ENCODE measurements around the gene PNKD.

The PNKD gene

GRCh38 chr2:218273908-218274249, 3.6 kb downstream of the PNKD start:
- no peak for FAIRE-seq

- FAIRE-seq = no peak
These were observed 4.3 kb downstream of the PNKD start for GRCh38 chr2:218274586-218274985.

- FAIRE-seq = no peak
These were observed 5.2 kb downstream of the PNKD start for GRCh38 chr2:218275371-218276072.

- FAIRE-seq = no peak
These were observed 6.9 kb downstream of the PNKD start for GRCh38 chr2:218276986-218277755.

GRCh38 chr2:218277921-218278320, 7.6 kb downstream of the PNKD start:
- FAIRE-seq = no peak

GRCh38 chr2:218278531-218279360, 8.4 kb downstream of the PNKD start:
- FAIRE-seq = no peak

GRCh38 chr2:218280260-218280870, 10.0 kb downstream of the PNKD start:
- FAIRE-seq = no peak

- FAIRE-seq = no peak
These were observed 11.1 kb downstream of the PNKD start for GRCh38 chr2:218281449-218281848.

- no peak for FAIRE-seq
These were observed 12.1 kb downstream of the PNKD start for GRCh38 chr2:218282173-218282991.

GRCh38 chr2:218284106-218284811, 13.9 kb downstream of the PNKD start:
- no peak for FAIRE-seq

- no peak for FAIRE-seq
These were observed 15.3 kb downstream of the PNKD start for GRCh38 chr2:218285604-218286003.

- no peak for FAIRE-seq
These were observed 16.5 kb downstream of the PNKD start for GRCh38 chr2:218286570-218287459.

- FAIRE-seq = no peak
These were observed 19.5 kb downstream of the PNKD start for GRCh38 chr2:218289639-218290315.

GRCh38 chr2:218290316-218291261, 20.3 kb downstream of the PNKD start:
- FAIRE-seq = no peak

- FAIRE-seq = no peak
These were observed 21.2 kb downstream of the PNKD start for GRCh38 chr2:218291318-218292047.

- no peak for FAIRE-seq
These were observed 22.0 kb downstream of the PNKD start, which contains the start of gene TMBIM1 for GRCh38 chr2:218292048-218293014. TSS of gene TMBIM1 (minus strand) at chr2:218292503. CDS start at chr2:218282141, 10,362 bp downstream.
